ENCODE results near the gene NCKAP5L.

The NCKAP5L gene

GRCh38 chr12:49821373-49822287, 6.6 kb downstream of the NCKAP5L start:
- DNase-seq, result no peak

DNA sequence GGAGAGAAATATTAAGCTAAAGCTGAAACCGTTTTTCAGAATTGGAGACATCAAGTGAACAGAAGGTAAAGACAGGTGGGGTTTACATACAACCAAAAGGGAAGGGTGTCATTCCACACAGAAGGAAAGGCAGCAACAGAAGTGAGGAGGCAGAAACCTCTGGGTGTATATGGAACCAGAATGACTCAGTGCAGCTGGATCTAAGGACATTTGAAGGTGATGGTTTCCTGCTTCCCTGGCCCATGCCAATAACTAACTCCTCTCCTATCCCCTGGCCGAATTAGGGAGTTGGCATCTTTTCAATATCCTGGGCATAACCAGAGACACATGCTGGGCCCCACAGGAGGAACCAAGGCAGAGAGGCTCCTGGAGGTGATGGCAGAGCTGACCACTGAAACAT, 8.4 kb downstream of the NCKAP5L start:
- DNase-seq, result no peak

GRCh38 chr12:49818241-49818895, 9.8 kb downstream of the NCKAP5L start:
- DNase-seq, result no peak

DNA sequence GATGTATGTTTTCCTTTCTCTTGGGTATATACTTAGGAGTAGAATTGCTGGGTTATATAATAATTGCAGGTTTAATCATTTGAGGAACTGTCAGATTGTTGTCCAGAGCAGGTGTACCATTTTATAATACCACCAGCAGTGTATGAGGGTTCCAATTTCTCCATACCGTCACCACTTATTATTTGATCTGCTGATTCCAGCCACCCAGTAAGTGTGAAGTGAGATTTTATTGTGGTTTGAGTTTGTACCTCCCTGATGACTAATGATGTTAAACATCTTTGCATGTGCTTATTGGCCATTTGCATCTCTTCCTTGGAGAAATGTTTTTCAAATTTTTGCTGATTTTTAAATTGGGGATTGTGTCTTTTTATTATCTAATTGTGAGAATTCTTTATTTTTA, 15.1 kb downstream of the NCKAP5L start:
- DNase-seq, result no peak

- no peak for DNase-seq
Observed at GRCh38 chr12:49811961-49812401, 16.2 kb downstream of the NCKAP5L start.

GRCh38 chr12:49811136-49811535, 17.1 kb downstream of the NCKAP5L start:
- DNase-seq, result no peak

DNA sequence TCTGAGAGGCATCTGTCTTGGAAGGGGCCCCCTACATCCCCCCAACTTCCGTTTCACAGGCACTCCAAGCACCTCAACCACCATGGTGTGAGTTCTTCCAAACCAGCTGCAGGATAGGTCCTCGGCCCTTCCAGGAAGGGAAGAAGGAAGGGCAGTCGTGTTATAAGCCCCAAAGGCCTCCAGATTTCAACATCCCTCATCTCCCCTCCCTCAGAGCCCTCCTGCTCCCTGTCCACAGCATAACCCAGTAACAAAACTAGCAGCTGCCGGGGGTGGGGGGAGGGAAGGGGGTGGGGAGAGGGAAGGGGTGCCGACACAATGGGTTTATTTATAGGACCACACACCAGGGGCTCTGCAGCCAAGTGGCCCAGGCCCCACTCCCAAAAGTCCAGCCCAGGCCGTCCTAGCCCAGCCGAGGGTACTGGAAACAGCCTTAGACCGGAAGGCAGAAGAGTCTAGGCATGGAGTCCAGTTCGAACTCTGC, 18.3 kb downstream of the NCKAP5L start:
- DNase-seq, result no peak

DNA sequence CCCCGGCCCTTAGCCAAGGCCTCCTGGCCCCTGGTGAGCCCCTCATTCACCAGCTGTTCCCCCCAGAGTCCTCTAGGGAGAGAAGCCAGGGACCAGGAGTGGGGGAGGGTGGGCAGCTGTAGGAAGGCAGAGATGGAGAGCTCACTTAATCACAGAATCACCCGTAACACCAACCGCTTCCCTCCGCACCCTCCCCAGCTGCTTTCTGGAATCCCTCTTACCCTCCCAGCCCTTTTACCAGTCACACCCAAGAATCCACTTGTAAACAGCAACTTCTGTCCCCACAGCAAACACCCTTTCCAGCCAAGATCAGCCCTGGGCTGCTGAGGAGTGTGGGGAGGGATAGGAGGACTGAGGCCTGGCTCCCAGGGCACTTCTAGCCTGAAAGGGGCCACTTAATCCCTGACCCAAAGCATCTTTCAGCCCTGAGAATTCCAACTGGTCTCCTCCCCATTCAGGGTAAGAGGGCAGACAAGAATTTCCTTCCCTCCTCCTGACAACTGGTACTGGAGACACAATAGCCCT, 18.8 kb downstream of the NCKAP5L start:
- DNase-seq, result no peak

DNA sequence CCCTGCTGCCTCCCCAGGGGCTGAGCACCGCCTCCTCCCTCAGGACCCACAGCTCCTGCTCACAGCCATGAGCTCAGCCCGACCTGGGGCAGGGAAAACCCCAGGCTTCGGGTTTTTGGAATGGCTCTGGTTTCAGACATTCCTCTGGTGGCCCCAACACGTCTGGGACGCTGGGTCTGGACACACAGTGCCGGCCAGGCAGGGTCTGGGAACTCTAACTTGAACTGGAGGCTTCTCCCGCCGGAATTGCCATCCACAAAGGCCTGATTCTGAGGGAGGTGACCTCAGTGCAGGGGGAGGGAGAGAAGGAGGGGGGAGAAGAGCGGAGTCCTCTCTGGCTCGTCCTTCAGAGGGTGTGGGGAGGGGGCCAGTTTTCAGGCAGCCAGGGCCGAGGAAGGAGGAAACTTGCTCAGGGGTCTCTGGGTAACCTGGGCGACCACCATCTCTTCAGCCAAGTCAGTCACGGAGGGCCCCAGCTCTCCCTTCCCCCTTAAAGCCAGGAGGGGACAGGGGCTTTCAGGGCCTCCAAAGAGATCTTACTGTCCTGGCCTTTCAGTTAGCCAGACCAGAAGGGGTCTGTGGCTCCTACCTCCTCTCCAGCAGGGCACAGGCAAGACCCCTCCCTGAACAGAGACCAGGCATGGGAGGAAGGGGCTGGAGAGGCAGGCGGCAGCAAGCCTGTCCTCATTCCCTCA, 19.4 kb downstream of the NCKAP5L start:
- no peak for DNase-seq

- DNase-seq, result no peak
Observed at GRCh38 chr12:49807991-49808580, 20.1 kb downstream of the NCKAP5L start.

DNA sequence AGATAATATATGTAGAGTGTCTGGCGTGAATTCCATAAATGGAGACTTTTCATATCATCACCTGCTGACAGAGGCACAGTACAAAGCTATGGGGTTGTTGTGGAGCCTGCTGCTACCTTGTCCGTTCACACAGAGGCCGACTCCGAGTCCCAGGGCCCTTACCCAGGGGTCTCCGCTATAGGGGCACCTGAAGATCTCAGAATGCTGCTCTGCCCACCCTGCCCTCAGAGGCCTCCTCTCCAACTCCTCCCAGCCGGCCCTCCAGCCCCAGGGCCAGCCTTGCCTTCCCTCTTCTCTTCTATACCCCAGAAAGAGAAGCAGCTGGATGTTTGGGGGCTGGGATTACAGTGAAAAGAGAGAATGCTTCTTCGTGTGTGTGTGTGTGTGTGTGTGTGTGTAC, 21.3 kb downstream of the NCKAP5L start:
- no peak for DNase-seq

- no peak for DNase-seq
Observed at GRCh38 chr12:49806321-49806813, 21.8 kb downstream of the NCKAP5L start.

- DNase-seq, result no peak
Observed at GRCh38 chr12:49805409-49805808, 22.8 kb downstream of the NCKAP5L start.

DNA sequence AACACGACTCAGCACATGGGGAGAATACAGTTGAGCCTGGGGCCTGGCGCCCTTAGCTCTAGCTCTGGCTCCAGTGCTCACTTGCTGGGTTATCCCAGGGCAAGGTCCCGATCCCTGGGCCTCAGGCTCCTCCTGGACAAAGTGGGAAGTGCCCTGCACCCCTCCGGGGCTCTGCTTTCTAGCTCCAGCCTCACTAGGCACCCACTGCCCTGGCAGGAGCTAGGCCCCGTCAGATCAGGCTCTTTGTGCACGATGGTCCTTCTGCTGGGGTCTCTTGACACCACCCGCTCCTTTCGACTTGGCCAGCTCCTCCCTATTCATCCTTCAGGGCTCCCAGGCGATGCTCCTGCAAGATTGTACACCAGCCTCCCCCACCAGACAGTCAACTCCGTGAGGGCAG, 23.4 kb downstream of the NCKAP5L start:
- no peak for DNase-seq

DNA sequence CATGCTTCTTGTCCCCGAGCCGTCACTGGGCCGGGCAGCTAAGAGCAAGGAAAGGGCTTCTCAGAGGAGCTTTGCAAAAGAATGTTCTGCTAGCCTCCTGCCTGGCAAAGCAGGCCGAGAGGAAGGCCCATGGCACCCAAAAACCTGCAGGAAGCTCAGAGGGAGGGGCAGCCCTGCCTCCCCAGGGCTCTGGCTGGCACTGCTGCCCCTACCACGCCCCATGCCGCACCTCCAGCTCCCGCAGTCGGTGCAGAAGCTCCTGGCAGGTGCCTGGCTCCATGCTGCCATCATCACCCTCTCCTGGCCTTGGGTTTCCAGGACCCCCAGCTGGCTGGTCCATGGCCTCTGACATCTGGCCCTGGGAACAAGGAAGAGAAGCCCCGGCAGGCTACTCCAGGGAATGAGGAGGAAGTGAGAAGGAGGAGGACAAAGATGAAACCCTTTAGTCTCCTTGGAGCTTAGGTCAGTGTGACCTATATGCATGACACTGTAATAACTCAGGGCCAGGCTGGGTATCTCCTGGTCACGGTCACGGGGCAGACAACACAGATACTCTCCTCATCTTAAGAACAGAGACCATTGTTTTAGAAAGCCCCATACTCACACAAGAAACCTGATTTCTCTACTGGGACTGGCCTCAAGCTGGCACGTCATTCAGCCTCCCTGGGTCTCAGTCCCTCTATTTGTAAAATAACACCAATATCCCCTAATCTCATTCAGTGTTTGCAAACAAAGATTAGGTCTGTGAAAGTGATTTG, 24.3 kb downstream of the NCKAP5L start:
- no peak for DNase-seq

GRCh38 chr12:49801141-49802063, 26.8 kb downstream of the NCKAP5L start:
- DNase-seq, result no peak

DNA sequence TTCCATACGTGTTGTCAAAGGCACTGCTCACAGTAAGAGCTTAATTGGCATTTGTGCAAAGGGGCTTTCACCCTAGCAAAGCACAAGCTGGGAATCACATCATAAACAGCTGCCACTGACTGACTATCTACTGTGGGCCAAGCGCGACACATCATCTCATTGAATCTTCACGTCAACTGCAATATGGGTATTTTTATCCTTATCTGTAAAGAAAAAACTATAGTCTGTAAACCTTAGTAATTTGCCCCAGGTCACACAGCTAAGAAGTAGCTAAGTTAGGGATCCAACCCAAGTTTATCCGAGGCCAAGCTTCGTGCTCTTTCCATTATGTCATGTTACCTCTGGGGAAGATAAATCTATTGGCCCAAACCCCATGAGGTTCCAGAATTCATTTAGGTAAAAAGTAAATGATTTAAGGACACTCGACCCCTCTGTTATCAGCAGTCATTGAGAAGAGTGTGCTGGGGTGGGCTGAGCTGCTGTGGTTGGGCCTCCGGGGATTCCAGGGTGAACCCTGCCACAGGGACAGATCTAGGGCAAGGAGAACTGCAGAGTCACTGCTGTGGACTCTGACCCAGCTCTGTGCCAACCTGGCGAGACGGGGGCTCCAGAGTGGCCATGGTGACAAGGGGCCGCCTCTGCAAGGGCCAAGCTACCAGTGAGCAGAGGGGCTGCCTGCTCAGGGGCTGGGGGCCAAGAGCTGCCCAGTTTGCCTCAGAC, 27.6 kb downstream of the NCKAP5L start:
- DNase-seq, result no peak

DNA sequence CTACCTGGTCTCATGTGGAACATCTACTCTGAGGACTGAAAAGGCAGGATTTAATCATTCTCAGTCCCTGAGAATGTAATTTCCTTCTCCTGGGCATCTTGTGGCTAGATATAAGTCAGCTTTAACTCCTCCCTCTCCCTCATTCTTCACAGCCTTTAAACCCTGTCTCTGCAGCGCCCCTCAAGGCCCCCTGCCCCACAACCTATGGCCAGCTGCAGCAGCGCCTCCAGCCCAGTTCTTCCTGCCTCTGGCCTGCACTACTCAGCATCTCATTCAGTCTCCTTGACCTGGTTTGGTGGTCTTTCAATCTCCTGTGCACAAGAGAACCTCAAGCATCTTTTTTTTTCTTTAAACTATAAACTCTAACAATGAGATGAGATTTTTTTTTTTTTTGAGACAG, 29.3 kb downstream of the NCKAP5L start:
- DNase-seq, result no peak

- DNase-seq, result no peak
Observed at GRCh38 chr12:49798248-49798647, 30.0 kb downstream of the NCKAP5L start.

GRCh38 chr12:49797449-49797776, 30.8 kb downstream of the NCKAP5L start:
- no peak for DNase-seq

All from activated CD4-positive, alpha-beta T cell treated with anti-CD3 and anti-CD28 coated beads for 1 hour (primary cell).